Thoracic aorta (tissue), 2 donors: Measurements from ENCODE around the gene JMJD1C. TPM values are rescaled to one million over a fixed set of nuclear protein-coding genes. Genes with fewer than 3 reads are reported as not detected.
A peak's percentile ranks its signal among the peaks of the same experiment; 100 is the strongest.
"Not testable (repeated sequence)": the region's sequence is repeated elsewhere in the genome, so short reads cannot be mapped to it uniquely, and the experiment has no call there.

ENCODE experiments used
- ATAC-seq: fragments of 150-250 bp; one replicate; pipeline ENCODE4 v1.8.0; 2017; ENCODE audit warnings: low read depth; ENCODE audit not compliant: insufficient number of reproducible peaks, low FRiP score
- DNase-seq: peaks from one replicate; pipeline ENCODE4 v3.0.0-alpha.2; 2020; ENCODE audit warnings: low spot score
- H3K27ac ChIP-seq, 2 donors: fragments of 200-600 bp; sonication (generic); 1 replicate in 1 of 2; 2 replicates in 1 of 2; pipeline ENCODE4 v1.5.1; 2016; ENCODE audit warnings: mild to moderate bottlenecking in 2 of 2, moderate library complexity in 2 of 2
- H3K27me3 ChIP-seq: fragments of 200-600 bp; sonication (generic); replicated peaks from 2 replicates; pipeline ENCODE4 v1.6.0; 2016; ENCODE audit warnings: mild to moderate bottlenecking; ENCODE audit not compliant: insufficient read depth
- H3K36me3 ChIP-seq: fragments of 200-600 bp; sonication (generic); one replicate; pipeline ENCODE4 v1.5.1; 2016
- H3K4me1 ChIP-seq, 2 donors: fragments of 200-600 bp; sonication (generic); 1 replicate in 1 of 2; 2 replicates in 1 of 2; pipeline versions ENCODE4 v1.5.1 to v1.6.0; 2016; ENCODE audit warnings: low read depth in 2 of 2, mild to moderate bottlenecking in 1 of 2; ENCODE audit not compliant: control insufficient read depth in 1 of 2
- H3K4me3 ChIP-seq: fragments of 200-600 bp; sonication (generic); 2 replicates; pipeline ENCODE4 v1.5.1; 2016; ENCODE audit warnings: mild to moderate bottlenecking
- H3K9me3 ChIP-seq: fragments of 200-600 bp; sonication (generic); 2 replicates; pipeline ENCODE4 v1.5.1; 2016
- total RNA-seq, 2 donors: library from RNA; depleted of rRNA; stranded (reverse); fragments of >200 nt; gene quantifications; one replicate each; pipeline versions ENCODE4 v1.1.0 to v1.2.3, GENCODE V29; 2016
- TF ChIP-seq, protein P1 (sequence below): fragments of 200-600 bp; sonication (generic); IDR thresholded peaks from one replicate; pipeline ENCODE4 v1.5.1; 2019; ENCODE audit warnings: antibody characterized with exemption

JMJD1C gene
- total RNA-seq, 2 donors from 2014 or later: 95.2 to 215 TPM

DNA sequence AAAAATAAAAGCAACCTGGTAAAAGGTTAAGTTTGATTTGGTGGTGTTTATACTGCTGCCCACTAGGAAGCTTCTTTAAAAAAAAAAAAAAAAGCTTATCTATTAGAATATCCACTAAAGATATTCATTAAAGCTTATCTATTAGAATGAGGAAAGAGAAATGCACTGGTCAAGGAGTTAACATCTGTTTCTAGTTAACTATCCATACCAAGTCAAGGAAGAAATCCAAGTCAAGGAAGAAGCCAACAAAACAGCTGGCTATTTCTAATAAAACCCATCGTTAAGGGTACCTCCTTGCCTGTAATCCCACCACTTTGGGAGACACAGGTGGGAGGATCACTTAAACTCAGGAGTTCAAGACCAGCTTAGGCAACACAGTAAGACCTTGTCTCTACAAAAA is 82.6 kb downstream of the JMJD1C start:
- Histone ChIP-seq H3K9me3 (no peaks in the 10 kb centered on the region), H3K27ac (no peak overlapping the region), H3K27me3 (no peaks in the 10 kb centered on the region), H3K4me1 (peaks cover 0 to 8% of the 10 kb centered on the region in 2 donors), H3K4me3 (no peak overlapping the region), H3K36me3 (no peaks in the 10 kb centered on the region)
- DNase-seq (no peak), ATAC-seq (no peak)
- TF ChIP-seq, protein P1, sequence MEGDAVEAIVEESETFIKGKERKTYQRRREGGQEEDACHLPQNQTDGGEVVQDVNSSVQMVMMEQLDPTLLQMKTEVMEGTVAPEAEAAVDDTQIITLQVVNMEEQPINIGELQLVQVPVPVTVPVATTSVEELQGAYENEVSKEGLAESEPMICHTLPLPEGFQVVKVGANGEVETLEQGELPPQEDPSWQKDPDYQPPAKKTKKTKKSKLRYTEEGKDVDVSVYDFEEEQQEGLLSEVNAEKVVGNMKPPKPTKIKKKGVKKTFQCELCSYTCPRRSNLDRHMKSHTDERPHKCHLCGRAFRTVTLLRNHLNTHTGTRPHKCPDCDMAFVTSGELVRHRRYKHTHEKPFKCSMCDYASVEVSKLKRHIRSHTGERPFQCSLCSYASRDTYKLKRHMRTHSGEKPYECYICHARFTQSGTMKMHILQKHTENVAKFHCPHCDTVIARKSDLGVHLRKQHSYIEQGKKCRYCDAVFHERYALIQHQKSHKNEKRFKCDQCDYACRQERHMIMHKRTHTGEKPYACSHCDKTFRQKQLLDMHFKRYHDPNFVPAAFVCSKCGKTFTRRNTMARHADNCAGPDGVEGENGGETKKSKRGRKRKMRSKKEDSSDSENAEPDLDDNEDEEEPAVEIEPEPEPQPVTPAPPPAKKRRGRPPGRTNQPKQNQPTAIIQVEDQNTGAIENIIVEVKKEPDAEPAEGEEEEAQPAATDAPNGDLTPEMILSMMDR: no peak

DNA sequence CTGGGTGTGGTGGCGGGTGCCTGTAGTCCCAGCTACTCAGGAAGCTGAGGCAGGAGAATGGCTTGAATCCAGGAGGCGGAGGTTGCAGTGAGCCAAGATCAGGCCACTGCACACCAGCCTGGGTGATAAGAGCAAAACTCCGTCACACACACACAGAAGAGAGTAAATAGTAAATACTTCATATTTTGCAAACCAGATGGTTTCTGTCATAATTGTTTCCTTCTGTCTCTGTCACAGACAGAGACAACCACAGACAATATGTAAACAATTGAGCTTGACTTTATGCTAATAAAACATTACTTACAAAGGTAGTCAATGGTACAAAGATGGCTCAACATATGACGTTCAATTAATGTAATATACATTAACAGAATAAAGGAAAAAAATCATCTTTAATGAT is 83.7 kb downstream of the JMJD1C start:
- Histone ChIP-seq H3K27me3 (no peaks in the 10 kb centered on the region), H3K27ac (no peak overlapping the region), H3K36me3 (no peaks in the 10 kb centered on the region), H3K9me3 (no peaks in the 10 kb centered on the region), H3K4me3 (no peak overlapping the region), H3K4me1 (peaks cover 0 to 8% of the 10 kb centered on the region in 2 donors)
- ATAC-seq (no peak), DNase-seq (no peak)
- TF ChIP-seq, protein P1: no peak

GRCh38 chr10:63377305-63377661 is 88.5 kb downstream of the JMJD1C start:
- ATAC-seq, DNase-seq, H3K9me3 ChIP-seq, H3K27ac ChIP-seq, H3K36me3 ChIP-seq, H3K27me3 ChIP-seq: not testable (repeated sequence)
- Histone ChIP-seq H3K4me1 (peaks cover 5 to 24% of the 10 kb centered on the region in 2 donors), H3K4me3 (peak overlapping the region; percentile 18)

GRCh38 chr10:63376560-63377304 is 89.0 kb downstream of the JMJD1C start:
- H3K9me3 ChIP-seq: no peaks in the 10 kb centered on the region
- no peak overlapping the region for H3K27ac ChIP-seq
- no peaks in the 10 kb centered on the region for H3K36me3 ChIP-seq
- ATAC-seq (no peak), DNase-seq (no peak)
- H3K27me3 ChIP-seq: no peaks in the 10 kb centered on the region
- TF ChIP-seq, protein P1: no peak
- peak overlapping the region; percentile 18 for H3K4me3 ChIP-seq
- peaks cover 5 to 24% of the 10 kb centered on the region in 2 donors for H3K4me1 ChIP-seq

- TF ChIP-seq, protein P1: no peak
- Histone ChIP-seq H3K36me3 (no peaks in the 10 kb centered on the region), H3K4me3 (no peak overlapping the region), H3K27ac (peak overlapping the region; percentile 26 to 37), H3K27me3 (no peaks in the 10 kb centered on the region), H3K4me1 (peaks cover 5 to 24% of the 10 kb centered on the region in 2 donors), H3K9me3 (no peaks in the 10 kb centered on the region)
- no peak for ATAC-seq
- no peak for DNase-seq
Observed at GRCh38 chr10:63375859-63376258, 89.9 kb downstream of the JMJD1C start.

GRCh38 chr10:63375458-63375857 is 90.3 kb downstream of the JMJD1C start:
- H3K9me3 ChIP-seq: no peaks in the 10 kb centered on the region
- peak overlapping the region; percentile 26 to 37 for H3K27ac ChIP-seq
- H3K27me3 ChIP-seq: no peaks in the 10 kb centered on the region
- no peak for DNase-seq
- no peaks in the 10 kb centered on the region for H3K36me3 ChIP-seq
- TF ChIP-seq, protein P1: no peak
- peaks cover 5 to 24% of the 10 kb centered on the region in 2 donors for H3K4me1 ChIP-seq
- no peak overlapping the region for H3K4me3 ChIP-seq
- no peak for ATAC-seq
